Tongue (tissue), 2 donors: ENCODE measurements around the gene SLC1A5. TPM values are rescaled to one million over a fixed set of nuclear protein-coding genes. Genes with fewer than 3 reads are reported as not detected.
A peak's percentile ranks its signal among the peaks of the same experiment; 100 is the strongest.
"Not testable (repeated sequence)": the region's sequence is repeated elsewhere in the genome, so short reads cannot be mapped to it uniquely, and the experiment has no call there.

ENCODE experiments used
- DNase-seq: peaks from one replicate; pipeline ENCODE4 v3.0.0-alpha.2; 2015
- total RNA-seq: library from RNA; depleted of rRNA; stranded (reverse); fragments of >200 nt; gene quantifications from one replicate; pipeline ENCODE4 v1.2.3, GENCODE V29; 2014

Gene SLC1A5
- total RNA-seq, 1 donor from 2014 or later, result 16.4 TPM

DNA sequence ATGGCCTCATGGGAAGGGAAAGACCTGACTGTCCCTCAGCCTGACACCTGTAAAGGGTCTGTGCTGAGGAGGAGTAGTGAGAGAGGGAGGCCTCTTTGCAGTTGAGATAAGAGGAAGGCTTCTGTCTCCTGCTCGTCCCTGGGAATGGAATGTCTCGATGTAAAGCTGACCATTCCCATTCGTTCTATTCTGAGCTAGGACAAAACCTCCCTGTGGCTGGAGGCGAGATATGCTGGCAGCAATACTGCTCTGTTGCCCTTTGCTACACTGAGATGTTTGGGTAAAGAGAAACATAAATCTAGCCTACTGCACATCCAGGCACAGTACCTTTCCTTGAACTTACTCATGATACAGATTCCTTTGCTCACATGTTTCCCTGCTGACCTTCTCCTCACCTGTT is 19.6 kb downstream of the SLC1A5 start:
- not testable (repeated sequence) for DNase-seq

DNA sequence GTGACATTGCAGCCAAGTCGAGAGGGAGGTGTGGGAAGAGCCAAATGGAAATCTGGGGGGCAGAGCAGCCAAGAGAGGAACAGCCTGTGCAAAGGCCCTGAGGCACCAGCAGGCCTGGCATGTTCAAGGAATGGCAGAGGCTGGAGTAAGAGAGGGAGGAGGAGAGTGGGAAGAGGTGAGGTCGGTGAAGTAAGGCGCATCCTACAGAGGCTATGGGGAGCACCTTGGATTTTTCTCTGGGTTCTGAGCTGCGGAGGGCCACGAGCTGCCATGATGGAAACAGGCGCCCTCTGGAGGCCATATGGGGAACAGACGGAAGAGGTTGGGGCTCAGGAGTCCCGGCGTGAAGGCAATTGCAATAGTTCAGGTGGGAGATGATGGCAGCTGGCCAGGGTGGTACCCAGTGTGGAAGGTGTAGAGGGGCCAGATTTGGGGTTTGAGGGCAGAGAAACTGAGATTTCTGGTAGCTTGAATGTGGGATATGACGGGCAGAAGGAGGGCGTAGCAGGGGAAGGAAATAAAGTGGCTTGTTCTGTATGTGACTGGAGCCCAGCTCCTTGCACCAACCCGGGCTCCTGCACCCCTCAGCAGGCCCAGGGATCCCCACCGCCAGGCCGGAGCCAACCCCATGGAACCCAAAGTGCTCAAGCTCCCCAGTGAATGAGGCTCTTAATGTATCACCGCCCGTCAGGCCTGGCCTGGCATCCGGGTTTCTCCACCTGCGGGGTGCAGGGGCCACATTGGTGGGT is 21.7 kb downstream of the SLC1A5 start:
- peak; percentile 22 for DNase-seq

DNA sequence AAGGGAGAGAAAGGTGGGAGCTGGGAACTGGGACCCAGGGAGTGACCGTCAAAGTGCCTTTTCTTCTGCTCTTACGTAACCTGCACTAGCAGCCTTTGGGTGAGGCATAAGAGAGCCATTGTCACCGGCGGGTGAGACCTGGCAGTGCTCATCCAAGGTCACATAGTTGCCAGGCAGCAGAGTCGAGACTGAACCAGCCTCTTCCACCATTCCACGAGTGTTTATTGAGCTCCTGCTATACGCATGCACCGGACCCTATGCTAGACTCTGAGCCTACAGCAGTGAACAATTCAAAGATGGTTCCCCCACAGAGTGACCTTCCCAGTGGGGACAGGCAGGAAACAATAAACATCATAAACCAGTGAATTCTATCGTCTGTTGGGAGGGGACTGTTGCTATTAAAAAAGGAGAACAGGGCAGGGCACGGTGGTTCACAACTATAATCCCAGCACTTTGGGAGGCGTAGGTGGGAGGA is 23.5 kb downstream of the SLC1A5 start:
- no peak for DNase-seq

DNA sequence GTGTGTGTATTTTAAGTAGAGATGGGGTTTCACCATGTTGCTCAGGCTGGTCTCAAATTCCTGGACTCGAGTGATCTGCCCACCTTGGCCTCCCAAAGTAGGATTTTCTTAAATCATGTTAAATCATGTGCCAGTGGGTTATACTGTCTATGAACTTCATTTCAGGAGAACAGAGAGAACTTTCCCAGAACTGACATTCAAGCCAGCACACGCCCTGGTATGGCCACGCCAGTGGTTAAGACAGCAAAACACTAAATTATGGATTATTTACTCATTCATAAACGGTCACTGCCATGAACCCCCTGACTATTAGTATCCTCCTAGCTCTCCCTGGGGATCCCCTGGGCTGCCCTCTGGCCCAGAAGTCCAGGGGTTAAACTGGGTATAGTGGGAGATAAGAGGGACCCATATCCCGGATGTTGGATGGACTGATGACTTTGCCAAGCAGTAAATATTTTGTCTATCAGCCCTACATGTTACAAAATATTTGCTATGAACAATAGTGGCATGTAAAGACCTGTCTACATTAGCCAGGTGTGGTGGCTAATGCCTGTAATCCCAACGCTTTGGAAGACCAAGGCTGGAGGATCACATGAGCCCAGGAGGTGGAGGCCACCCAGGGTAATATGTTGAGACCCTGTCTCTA is 26.0 kb downstream of the SLC1A5 start:
- no peak for DNase-seq

DNA sequence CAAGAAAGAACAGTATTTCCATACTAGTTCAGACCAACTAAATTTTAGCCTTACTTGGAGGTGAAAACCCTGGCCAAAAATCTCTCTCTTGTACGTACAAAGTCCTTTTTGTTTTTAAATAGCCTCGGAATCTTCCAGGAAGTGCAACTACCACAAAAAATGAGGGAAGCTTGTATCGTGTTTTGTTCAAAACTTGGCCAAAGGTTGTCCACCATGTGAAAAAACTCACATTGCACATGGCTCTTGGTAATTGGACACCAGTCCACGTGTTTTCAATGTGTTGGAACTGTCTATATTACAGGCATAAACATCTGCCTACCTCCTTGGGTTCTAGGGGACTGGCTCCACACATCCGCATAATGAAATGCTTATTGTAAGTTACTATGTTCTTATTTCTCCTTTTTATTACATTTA is 27.0 kb downstream of the SLC1A5 start:
- DNase-seq, result peak; percentile 64

DNA sequence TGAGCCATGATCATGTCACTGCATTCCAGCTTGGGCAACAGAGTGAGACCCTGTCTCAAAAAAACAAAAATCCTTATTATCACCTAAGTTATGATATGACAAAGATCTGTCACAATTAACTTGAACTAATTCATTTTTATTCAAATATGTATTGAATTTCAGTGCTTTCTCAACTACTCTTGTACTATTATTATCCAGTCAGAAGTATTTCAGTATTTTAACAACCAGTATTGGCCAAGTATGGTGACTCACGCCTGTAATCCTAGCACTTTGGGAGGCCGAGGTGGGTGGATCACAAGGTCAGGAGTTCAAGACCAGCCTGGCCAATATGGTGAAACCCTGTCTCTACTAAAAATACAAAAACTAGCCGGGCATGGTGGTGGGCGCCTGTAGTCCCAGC is 27.5 kb downstream of the SLC1A5 start:
- not testable (repeated sequence) for DNase-seq

DNA sequence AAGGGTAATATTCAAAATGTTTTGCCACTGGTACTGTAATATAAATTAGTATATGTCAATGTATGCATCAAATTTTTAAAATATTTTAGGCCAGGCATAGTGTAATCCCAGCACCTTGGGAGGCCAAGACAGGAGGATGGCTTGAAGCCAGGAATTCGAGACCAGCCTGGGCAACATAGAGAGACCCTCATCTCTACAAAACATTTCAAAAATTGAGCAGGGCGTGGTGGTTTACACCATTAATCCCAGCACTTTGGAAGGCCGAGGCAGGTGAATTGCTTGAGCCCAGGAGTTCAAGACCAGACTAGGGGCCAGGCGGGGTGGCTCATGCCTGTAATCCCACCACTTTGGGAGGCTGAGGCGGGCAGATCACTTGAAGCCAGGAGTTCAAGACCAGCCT is 28.0 kb downstream of the SLC1A5 start:
- DNase-seq, result no peak

DNA sequence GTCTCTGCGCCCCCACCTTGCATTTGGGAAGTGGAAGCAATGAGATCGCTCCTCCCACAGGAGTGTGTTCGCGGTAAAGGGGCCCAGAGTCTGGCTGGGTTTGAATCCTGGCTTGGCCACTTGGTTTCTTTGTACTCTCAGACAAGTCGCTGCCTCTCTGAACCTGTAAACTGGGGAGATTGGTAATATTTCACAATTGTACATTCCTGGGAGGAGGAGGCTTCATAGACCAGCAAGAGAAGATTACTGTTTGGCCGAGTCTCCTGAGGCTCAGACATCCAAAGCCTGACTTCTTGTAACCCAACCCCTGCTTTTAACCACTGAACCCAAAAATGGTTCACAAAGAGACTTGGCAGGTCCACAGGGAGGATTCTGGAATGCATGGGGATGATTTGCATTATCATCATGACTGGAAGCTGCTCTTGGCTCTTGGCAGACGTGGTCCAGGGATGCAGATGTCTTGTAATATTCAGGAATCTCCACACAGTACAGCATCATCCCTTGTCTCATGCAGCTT is 28.5 kb downstream of the SLC1A5 start:
- DNase-seq, result peak; percentile 64

DNA sequence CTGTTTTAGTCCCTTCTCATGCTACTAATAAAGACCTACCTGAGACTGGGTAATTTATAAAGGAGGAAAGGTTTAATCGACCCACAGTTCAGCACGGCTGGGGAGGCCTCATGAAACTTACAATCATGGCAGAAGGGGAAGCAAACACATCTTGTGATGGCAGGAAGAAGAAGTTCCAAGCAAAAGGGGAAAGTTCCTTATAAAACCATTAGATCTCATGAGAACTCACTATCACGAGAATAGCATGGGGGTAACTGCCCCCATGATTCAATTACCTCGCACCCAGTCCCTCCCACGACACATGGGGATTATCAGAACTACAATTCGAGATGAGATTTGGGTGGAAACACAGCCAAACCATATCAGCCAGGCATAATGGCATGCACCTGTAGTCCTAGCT is 29.2 kb downstream of the SLC1A5 start:
- DNase-seq, result no peak

DNA sequence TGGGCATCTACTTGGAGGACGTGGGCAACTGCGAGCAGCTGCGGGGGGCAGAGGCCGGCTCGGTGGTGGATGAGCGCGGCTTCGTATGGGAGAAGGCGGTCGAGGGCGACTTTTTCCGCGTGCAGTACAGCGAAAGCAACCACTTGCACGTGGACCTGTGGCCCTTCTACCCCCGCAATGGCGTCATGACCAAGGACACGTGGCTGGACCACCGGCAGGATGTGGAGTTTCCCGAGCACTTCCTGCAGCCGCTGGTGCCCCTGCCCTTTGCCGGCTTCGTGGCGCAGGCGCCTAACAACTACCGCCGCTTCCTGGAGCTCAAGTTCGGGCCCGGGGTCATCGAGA is 31.9 kb downstream of the SLC1A5 start:
- no peak for DNase-seq

DNA sequence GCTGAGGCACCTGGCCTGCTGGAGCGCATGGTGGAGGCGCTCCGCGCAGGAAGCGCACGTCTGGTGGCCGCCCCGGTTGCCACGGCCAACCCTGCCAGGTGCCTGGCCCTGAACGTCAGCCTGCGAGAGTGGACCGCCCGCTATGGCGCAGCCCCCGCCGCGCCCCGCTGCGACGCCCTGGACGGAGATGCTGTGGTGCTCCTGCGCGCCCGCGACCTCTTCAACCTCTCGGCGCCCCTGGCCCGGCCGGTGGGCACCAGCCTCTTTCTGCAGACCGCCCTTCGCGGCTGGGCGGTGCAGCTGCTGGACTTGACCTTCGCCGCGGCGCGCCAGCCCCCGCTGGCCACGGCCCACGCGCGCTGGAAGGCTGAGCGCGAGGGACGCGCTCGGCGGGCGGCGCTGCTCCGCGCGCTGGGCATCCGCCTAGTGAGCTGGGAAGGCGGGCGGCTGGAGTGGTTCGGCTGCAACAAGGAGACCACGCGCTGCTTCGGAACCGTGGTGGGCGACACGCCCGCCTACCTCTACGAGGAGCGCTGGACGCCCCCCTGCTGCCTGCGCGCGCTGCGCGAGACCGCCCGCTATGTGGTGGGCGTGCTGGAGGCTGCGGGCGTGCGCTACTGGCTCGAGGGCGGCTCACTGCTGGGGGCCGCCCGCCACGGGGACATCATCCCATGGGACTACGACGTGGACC is 32.4 kb downstream of the SLC1A5 start:
- no peak for DNase-seq

DNA sequence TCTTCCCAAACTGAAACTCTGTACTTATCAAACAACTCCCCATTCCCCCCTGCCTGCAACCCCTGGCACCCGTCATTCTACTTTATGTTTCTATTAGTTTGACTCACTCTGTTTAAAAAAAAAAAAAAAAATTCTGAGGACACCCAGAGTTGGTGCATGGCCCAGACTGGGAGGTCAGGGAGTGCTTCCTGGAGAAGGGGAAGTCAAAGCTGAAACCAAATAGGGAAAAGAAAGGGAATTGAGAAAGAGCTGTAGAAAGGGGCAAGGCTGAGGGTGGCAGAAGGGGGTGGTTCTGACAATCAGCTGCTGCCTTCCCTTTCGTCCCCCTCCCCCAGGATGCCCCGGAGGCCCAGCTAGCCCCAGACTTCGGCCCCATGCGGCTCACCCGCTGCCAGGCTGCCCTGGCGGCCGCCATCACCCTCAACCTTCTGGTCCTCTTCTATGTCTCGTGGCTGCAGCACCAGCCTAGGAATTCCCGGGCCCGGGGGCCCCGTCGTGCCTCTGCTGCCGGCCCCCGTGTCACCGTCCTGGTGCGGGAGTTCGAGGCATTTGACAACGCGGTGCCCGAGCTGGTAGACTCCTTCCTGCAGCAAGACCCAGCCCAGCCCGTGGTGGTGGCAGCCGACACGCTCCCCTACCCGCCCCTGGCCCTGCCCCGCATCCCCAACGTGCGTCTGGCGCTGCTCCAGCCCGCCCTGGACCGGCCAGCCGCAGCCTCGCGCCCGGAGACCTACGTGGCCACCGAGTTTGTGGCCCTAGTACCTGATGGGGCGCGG is 33.1 kb downstream of the SLC1A5 start:
- no peak for DNase-seq

DNA sequence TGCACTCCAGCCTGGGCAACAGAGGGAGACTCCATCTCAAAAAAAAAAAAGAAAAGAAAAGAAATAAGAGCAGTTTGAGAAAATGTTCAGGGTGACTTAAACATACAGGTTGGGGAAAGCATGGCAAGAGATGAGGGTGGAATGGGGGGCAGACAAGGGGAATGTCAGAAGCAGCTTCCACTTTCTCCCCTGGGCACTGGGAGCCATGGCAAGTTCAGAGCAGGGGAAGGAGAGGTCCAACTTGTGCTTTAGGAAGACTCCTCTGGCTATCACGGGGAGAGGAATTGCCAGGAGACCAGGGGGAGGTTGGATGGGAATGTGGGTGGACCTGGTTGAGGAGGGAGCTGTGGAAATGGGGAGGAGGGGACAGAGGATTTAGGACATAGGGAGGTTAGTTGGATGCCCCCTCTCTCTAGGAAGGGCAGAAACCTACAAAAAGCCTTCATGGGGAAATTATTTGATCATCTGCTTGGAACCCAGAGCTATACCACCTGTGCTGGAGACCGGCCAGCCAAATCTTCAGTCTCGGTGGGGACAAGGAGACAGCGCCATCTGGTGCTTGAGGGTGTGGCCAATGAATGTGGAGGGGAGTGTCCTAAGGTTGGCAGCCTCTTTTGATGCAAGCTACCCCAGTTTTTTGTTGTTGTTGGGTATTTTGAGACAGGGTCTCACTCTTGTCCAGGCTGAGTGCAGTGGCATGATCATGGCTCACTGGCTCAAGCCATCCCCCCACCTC is 34.8 kb downstream of the SLC1A5 start:
- DNase-seq, result peak; percentile 71

DNA sequence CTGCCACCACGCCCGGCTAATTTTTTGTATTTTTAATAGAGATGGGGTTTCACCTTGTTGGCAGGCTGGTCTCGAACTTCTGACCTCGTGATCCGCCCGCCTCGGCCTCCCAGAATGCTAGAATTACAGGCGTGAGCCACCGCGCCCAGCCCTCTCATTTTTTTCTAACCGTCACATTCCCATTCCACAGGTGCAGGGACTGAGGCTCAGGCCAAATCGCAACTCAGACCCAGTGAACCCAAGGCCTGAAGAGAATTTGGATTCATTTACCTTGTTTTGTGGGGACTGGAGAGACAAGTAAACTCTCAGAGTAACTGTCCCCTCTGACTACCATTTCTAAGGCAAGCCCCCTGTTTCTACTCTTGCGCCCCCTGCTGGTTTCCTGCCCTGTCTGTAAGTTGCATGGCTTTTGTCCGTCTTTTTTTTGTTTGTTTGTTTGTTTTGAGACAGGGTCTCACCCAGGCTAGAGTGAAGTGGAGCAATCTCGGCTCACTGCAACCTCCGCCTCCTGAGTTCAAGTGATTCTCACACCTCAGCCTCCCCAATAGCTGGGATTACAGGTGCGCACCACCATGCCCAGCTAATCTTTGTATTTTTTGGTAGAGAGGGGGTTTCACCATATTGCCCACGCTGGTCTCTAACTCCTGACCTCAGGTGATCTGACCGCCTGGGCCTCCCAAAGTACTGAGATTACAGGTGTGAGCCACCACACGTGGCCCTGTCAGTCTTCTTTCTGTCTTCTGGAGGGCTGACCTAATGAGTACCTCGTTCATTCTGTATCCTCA is 39.9 kb downstream of the SLC1A5 start:
- peak; percentile 69 for DNase-seq

DNA sequence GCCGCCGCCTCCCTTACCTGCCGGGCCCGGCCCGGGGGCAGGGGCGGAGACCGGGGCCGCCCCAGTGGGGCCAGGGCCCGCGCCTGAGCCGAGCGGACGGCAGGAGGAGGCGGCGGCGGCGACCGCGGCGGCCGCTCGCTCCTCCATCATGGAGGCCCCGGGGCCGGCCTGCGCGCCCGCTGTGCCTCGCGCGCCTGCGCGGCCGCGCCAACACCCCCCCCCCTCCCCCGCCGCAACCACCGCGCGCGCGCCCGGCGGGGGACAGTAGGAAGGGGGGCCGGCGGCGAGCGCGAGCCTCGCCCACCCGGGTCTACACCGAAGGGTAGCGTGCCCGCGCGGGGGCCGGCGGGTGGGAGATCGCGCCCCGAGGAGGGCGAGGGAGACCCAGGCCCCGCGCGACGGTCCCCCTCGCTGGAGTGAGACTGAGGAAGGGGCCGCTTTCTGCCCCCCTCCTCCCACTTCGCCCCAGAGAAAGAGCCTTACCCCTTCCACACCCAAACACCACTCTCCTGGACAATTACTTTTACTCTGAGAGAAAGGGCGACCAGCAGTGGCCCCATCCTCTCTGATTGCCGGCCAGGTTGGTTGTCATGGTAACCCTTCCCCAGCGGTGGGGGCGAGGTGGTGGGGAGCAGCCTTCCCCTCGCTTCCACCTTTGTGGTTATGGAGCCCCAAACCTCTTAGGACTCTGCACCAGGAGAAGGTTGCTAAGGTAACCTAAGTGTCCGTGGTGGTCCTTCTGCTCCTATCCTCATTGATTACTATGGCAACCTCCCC is 41.9 kb downstream of the SLC1A5 start, which contains the start of gene STRN4:
Gene STRN4, minus strand, starts transcription at position 170 of the 777 bp plus-strand sequence. Its CDS starts 20 bp downstream, at position 150.
- DNase-seq, result peak; percentile 84

DNA sequence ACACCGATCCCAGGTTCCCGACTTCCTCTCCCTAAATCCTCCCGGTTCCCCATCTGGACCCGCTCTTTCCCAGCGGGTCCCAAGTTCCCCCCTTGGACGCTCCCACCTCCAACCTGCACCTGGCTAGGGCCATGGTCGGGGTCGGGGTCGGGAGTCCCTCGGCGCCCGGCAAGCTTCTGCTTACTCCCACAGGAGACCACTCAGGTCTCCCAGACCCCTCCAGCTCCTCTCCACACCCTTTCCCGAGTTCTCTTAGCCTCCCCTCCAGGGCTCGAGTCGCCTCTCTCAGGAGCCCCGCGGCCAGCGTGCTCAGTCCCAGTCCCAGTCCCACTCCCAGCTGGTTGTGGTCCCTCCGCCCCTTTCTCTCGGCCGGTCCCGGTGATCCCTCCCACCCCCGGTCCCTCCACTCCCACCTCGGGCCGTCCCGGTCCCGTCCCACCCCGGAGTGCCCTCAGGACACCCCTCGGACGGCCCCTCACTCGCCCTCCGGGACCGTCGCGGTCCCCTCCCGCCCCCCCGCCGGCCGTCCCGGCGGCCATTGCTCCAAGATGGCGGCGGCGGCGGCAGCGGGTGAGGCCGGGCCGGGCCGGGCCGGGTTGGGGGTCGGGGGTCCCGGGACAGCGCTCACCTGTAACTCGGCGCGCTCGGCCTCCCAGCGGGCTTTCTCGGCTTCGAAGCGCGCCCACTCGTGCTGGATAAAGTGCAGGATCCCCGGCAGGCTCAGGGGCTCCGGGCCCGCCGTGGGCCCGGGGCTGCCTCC is 42.7 kb downstream of the SLC1A5 start, which contains the start of gene FKRP:
Gene FKRP, plus strand, starts transcription at position 537 of the 760 bp plus-strand sequence. CDS start 9,394 bp downstream, outside the sequence.
- peak; percentile 59 for DNase-seq

DNA sequence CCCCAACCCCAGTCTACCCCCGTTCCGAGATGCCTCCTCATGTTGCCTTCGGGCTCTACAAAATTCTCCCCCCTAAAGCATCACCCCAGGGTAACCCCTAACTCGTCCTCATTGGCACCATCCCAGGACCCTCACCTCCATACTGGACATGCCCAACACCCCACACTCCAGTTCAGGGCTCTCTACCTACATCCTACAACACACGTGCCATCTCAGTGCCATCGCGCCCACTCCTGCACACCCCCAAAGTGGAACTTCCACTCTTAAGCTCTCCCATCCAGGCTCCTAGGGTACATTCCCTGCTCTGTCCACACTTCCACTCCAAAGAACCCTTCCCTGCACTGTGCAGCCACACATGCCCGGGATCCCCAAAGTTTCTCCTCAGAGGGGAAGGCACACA is 43.4 kb downstream of the SLC1A5 start:
- DNase-seq, result no peak

DNA sequence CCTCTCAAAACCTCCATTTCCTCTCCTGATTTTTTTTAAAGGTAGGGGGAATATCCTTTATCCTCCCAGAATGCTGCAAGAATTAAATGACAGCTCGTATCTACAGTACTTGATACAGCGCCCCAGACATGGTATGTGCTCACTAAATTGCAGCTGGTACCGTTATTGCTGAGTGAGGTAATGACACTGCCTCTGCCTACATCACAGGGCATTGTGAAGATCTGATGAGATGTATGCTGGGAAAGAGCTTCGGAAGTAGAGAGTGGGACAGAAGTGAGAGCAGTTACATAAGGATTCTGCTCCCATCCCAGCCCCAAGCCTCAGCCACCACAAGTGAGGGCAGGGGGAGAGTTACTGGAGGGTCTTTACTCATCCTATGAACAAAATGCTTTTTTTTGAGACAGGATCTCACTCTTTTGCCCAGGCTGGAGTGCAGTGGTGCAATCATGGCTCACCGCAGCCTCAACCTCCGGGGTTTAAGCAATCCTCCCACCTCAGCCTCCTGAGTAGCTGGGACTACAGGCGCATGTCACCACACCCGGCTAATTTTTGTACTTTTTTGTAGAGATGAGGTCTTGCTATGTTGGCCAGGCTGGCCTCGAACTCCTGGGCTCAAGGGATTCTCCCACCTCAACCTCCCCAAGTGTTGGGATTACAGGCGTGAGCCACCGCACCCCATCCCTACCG is 44.2 kb downstream of the SLC1A5 start:
- DNase-seq, result no peak
